ENCODE data around the gene TXNRD2. TPM values are rescaled to one million over a fixed set of nuclear protein-coding genes. Genes with fewer than 3 reads are reported as not detected.

TXNRD2 gene
- total RNA-seq, 1 experiment from 2014 or later = 39.9 TPM

GRCh38 chr22:19888131-19888746 is 53.4 kb downstream of the TXNRD2 start:
- peaks cover 28% of the 10 kb centered on the region for H3K4me1 Mint-ChIP-seq (ENCODE audit: insufficient read depth, unreplicated experiment)
- H3K27ac Mint-ChIP-seq (ENCODE audit: low read depth, unreplicated experiment) = no peak overlapping the region
- POLR2A ChIA-PET = interaction anchor here (1.7 kb wide), 1 partner anchor 34 kb away, joined by 7 read pairs; the partner anchor contains the start of genes GNB1L and RTL10
- no peaks in the 10 kb centered on the region for H3K27me3 Mint-ChIP-seq (ENCODE audit: insufficient read depth, unreplicated experiment)
- TF ChIP-seq, protein P1, sequence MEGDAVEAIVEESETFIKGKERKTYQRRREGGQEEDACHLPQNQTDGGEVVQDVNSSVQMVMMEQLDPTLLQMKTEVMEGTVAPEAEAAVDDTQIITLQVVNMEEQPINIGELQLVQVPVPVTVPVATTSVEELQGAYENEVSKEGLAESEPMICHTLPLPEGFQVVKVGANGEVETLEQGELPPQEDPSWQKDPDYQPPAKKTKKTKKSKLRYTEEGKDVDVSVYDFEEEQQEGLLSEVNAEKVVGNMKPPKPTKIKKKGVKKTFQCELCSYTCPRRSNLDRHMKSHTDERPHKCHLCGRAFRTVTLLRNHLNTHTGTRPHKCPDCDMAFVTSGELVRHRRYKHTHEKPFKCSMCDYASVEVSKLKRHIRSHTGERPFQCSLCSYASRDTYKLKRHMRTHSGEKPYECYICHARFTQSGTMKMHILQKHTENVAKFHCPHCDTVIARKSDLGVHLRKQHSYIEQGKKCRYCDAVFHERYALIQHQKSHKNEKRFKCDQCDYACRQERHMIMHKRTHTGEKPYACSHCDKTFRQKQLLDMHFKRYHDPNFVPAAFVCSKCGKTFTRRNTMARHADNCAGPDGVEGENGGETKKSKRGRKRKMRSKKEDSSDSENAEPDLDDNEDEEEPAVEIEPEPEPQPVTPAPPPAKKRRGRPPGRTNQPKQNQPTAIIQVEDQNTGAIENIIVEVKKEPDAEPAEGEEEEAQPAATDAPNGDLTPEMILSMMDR (IDR thresholded peaks at IDR 0.05; ENCODE audit: unreplicated experiment) = no peak
- H3K4me3 Mint-ChIP-seq (ENCODE audit: unreplicated experiment) = no peak overlapping the region
- DNase-seq (ENCODE audit: unreplicated experiment) = no peak
- no TSS peak for BruUV-seq (replicated peaks)
- H3K9me3 Mint-ChIP-seq (ENCODE audit: unreplicated experiment) = no peaks in the 10 kb centered on the region
- CTCF ChIA-PET = interaction anchor here (0.8 to 2.3 kb wide), 2 partner anchors 132 to 157 kb away, joined by 6 to 11 read pairs; no protein-coding TSS in a partner anchor
- peaks cover 5% of the 10 kb centered on the region for H3K36me3 Mint-ChIP-seq (ENCODE audit: insufficient read depth, unreplicated experiment)
- intact Hi-C loops (cut with micrococcal nuclease) = no loop called here

DNA sequence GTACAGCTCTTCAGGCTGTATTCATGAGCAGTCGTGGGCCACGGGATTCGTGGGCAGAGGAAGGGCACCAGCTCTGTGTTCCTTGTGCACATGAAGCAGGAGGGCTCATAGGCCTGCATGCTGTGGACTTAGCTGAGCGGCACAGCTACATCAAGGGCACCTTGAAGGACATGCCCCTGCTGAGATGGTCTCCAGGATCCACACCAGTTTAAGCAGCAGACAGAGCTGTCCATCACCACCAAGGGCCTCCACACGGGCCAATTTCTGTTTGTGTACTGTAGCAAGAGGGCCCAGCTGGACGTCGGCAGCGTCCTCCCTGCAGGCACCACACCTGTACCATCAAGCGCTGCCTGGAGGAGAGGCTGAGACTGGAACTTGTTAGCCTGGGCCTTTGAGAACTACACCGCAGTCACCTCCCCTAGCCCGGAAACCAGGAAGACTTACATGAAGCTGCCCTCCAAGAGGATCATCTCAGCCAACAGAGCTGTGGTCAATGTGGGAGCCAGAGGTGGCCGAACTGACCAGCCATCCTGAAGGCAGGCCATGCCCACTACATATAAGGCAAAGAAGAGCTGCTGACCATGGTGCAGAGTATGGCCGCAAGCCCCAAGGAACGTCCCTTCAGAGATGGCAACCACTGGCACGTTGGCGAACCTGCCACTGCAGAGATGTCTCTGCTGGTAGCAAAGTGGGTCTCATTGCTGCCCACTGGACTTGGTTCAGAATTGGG is 54.2 kb downstream of the TXNRD2 start:
- BruUV-seq (replicated peaks) = no TSS peak

GRCh38 chr22:19886605-19887255 is 54.9 kb downstream of the TXNRD2 start:
- no peak overlapping the region for H3K4me3 Mint-ChIP-seq (ENCODE audit: unreplicated experiment)
- H3K9me3 Mint-ChIP-seq (ENCODE audit: unreplicated experiment) = no peaks in the 10 kb centered on the region
- H3K4me1 Mint-ChIP-seq (ENCODE audit: insufficient read depth, unreplicated experiment) = peaks cover 23% of the 10 kb centered on the region
- H3K27me3 Mint-ChIP-seq (ENCODE audit: insufficient read depth, unreplicated experiment) = no peaks in the 10 kb centered on the region
- POLR2A ChIA-PET = interaction anchor here (0.7 to 1.7 kb wide), 5 partner anchors 9 to 81 kb away, joined by 3 to 7 read pairs (median 4); partner anchors contain the start of genes GNB1L and RTL10
- CTCF ChIA-PET = interaction anchor here (0.6 to 2.3 kb wide), 5 partner anchors 13 to 375 kb away, joined by 3 to 11 read pairs (median 3); no protein-coding TSS in a partner anchor
- TF ChIP-seq, protein P1 (IDR thresholded peaks at IDR 0.05; ENCODE audit: unreplicated experiment) = no peak
- peak; percentile 70 for DNase-seq (ENCODE audit: unreplicated experiment)
- no TSS peak for BruUV-seq (replicated peaks)
- peaks cover 5% of the 10 kb centered on the region for H3K36me3 Mint-ChIP-seq (ENCODE audit: insufficient read depth, unreplicated experiment)
- intact Hi-C loops (cut with micrococcal nuclease) = no loop called here
- peak overlapping the region; percentile 69 for H3K27ac Mint-ChIP-seq (ENCODE audit: low read depth, unreplicated experiment)

More for the DNA sequence above, 54.2 kb downstream of the TXNRD2 start:
- no peak overlapping the region for H3K4me3 Mint-ChIP-seq (ENCODE audit: unreplicated experiment)
- CTCF ChIA-PET = interaction anchor here (0.6 to 2.3 kb wide), 4 partner anchors 12 to 375 kb away, joined by 3 to 11 read pairs (median 4); no protein-coding TSS in a partner anchor
- no peak for DNase-seq (ENCODE audit: unreplicated experiment)
- TF ChIP-seq, protein P1 (IDR thresholded peaks at IDR 0.05; ENCODE audit: unreplicated experiment) = no peak
- POLR2A ChIA-PET = interaction anchor here (0.7 to 1.7 kb wide), 4 partner anchors 9 to 82 kb away, joined by 3 to 7 read pairs (median 4); partner anchors contain the start of genes GNB1L and RTL10
- H3K36me3 Mint-ChIP-seq (ENCODE audit: insufficient read depth, unreplicated experiment) = peaks cover 5% of the 10 kb centered on the region
- no peaks in the 10 kb centered on the region for H3K9me3 Mint-ChIP-seq (ENCODE audit: unreplicated experiment)
- peak overlapping the region; percentile 69 for H3K27ac Mint-ChIP-seq (ENCODE audit: low read depth, unreplicated experiment)
- intact Hi-C loops (cut with micrococcal nuclease) = no loop called here
- peaks cover 26% of the 10 kb centered on the region for H3K4me1 Mint-ChIP-seq (ENCODE audit: insufficient read depth, unreplicated experiment)
- H3K27me3 Mint-ChIP-seq (ENCODE audit: insufficient read depth, unreplicated experiment) = no peaks in the 10 kb centered on the region
